Motor neuron (in vitro differentiated cells): ENCODE results near the gene PSG11. TPM values are rescaled to one million over a fixed set of nuclear protein-coding genes. Genes with fewer than 3 reads are reported as not detected.
"Not testable (repeated sequence)": the region's sequence is repeated elsewhere in the genome, so short reads cannot be mapped to it uniquely, and the experiment has no call there.

Experiments
- ATAC-seq, 8 experiments: fragments of 200-7000 bp; cut with Tn5 transposase; replicated peaks in 6 of 8; 2 replicates each; pipeline ENCODE4 v1.8.0; 2021; ENCODE audit warnings: mild to moderate bottlenecking in 8 of 8, moderate library complexity in 8 of 8
- H3K27ac ChIP-seq, 2 donors: fragments of 250-450 bp; sonication (Bioruptor Pico); 2 replicates each; pipeline ENCODE4 v1.9.0; 2021; ENCODE audit warnings: antibody characterized with exemption in 2 of 2, mild to moderate bottlenecking in 2 of 2, moderate library complexity in 1 of 2
- H3K4me1 ChIP-seq, 2 donors: fragments of 250-450 bp; sonication (Bioruptor Pico); replicated peaks in 1 of 2; 2 replicates each; pipeline ENCODE4 v1.6.1; 2021; ENCODE audit warnings: antibody characterized with exemption in 2 of 2, mild to moderate bottlenecking in 2 of 2, moderate library complexity in 1 of 2
- H3K4me3 ChIP-seq, 5 donors: fragments of 250-450 bp; sonication (Bioruptor Pico); 2 replicates each; pipeline ENCODE4 v1.9.0; 2021; ENCODE audit warnings: antibody characterized with exemption in 5 of 5, mild to moderate bottlenecking in 5 of 5, moderate library complexity in 4 of 5
- WGBS, 10 experiments: fragments of 450-650 bp; shearing (Covaris generic); methylation state at CpG; one replicate each; pipeline ENCODE4 v1.0.0; 2022; 5-methylcytosine and 5-hydroxymethylcytosine counted together
- in situ Hi-C, 9 experiments: fragments of 400-800 bp; cut with MboI; loops; one replicate each; pipeline ENCODE4 v1.15.0; 2021; ENCODE audit warnings: low sequenced_read_pairs in 9 of 9, low pct_unique_long_range_greater_than_20kb in 2 of 9; ENCODE audit not compliant: unreplicated experiment in 9 of 9
- total RNA-seq, 8 experiments: library from RNA; unstranded; fragments of 300-600 nt; gene quantifications; 2 replicates each; pipeline versions ENCODE4 v1.2.3 to v1.2.4, GENCODE V29; 2022

Gene PSG11
- 1 to 10 TPM in 1 of 8 experiments, under 1 TPM in 2, not detected in 5; 0.18 to 1.5 (median 0.29) TPM for total RNA-seq

- H3K27ac ChIP-seq, H3K4me1 ChIP-seq, H3K4me3 ChIP-seq, ATAC-seq, in situ Hi-C loops: not testable (repeated sequence)
- WGBS, 10 experiments = 0 to 100% (median 71%) methylated on average over 1 to 3 of the region's 6 CpGs; no CpG with 5 or more reads in 6 of the 10 experiments
Observed at GRCh38 chr19:43026369-43026768, at the start of gene PSG11. PSG11 (minus strand) TSS chr19:43026469; CDS start chr19:43026372, 97 bp downstream.

- H3K27ac ChIP-seq, in situ Hi-C loops, H3K4me1 ChIP-seq, ATAC-seq, H3K4me3 ChIP-seq: not testable (repeated sequence)
- WGBS, 10 experiments = 0 to 80% (median 9%) methylated on average over 1 to 3 of the region's 3 CpGs; no CpG with 5 or more reads in 2 of the 10 experiments
Observed at GRCh38 chr19:43062418-43062817, 36.1 kb upstream of the PSG11 start.

- H3K27ac ChIP-seq, ATAC-seq, H3K4me1 ChIP-seq, in situ Hi-C loops, H3K4me3 ChIP-seq: not testable (repeated sequence)
- WGBS, 10 experiments = 14 to 80% (median 67%) methylated on average over 1 to 2 of the region's 3 CpGs; no CpG with 5 or more reads in 2 of the 10 experiments
Observed at GRCh38 chr19:43061326-43061725, 35.1 kb upstream of the PSG11 start.

GRCh38 chr19:43060254-43060653, 34.0 kb upstream of the PSG11 start:
- in situ Hi-C loops, H3K27ac ChIP-seq, H3K4me3 ChIP-seq, H3K4me1 ChIP-seq, ATAC-seq: not testable (repeated sequence)
- 0 to 7% (median 7%) methylated on average over 2 to 3 of the region's 3 CpGs; no CpG with 5 or more reads in 7 of the 10 experiments for WGBS, 10 experiments

- in situ Hi-C loops, H3K4me3 ChIP-seq, H3K27ac ChIP-seq, ATAC-seq, H3K4me1 ChIP-seq: not testable (repeated sequence)
- 23 to 60% (median 56%) methylated on average over 2 of the region's 2 CpGs; no CpG with 5 or more reads in 7 of the 10 experiments for WGBS, 10 experiments
Observed at GRCh38 chr19:43059482-43059881, 33.2 kb upstream of the PSG11 start.

- 0% methylated on average over 1 of the region's 2 CpGs; no CpG with 5 or more reads in 7 of the 10 experiments for WGBS, 10 experiments
- H3K4me3 ChIP-seq, ATAC-seq, H3K4me1 ChIP-seq, H3K27ac ChIP-seq, in situ Hi-C loops: not testable (repeated sequence)
Observed at GRCh38 chr19:43058440-43058839, 32.2 kb upstream of the PSG11 start.

- H3K4me3 ChIP-seq, in situ Hi-C loops, ATAC-seq, H3K4me1 ChIP-seq, H3K27ac ChIP-seq: not testable (repeated sequence)
- WGBS, 10 experiments = 17 to 100% (median 94%) methylated on average over 1 to 3 of the region's 3 CpGs; no CpG with 5 or more reads in 2 of the 10 experiments
Observed at GRCh38 chr19:43047966-43048365, 21.7 kb upstream of the PSG11 start.

GRCh38 chr19:43046578-43046977, 20.3 kb upstream of the PSG11 start:
- WGBS, 10 experiments = 0 to 50% (median 0%) methylated on average over 1 to 2 of the region's 2 CpGs; no CpG with 5 or more reads in 5 of the 10 experiments
- H3K27ac ChIP-seq, in situ Hi-C loops, ATAC-seq, H3K4me1 ChIP-seq, H3K4me3 ChIP-seq: not testable (repeated sequence)

- H3K4me3 ChIP-seq, in situ Hi-C loops, ATAC-seq, H3K4me1 ChIP-seq, H3K27ac ChIP-seq: not testable (repeated sequence)
- WGBS, 10 experiments = 89% methylated on average over 1 of the region's 1 CpG; no CpG with 5 or more reads in 9 of the 10 experiments
Observed at GRCh38 chr19:43043492-43044180, 17.4 kb upstream of the PSG11 start.

- H3K4me3 ChIP-seq, H3K4me1 ChIP-seq, in situ Hi-C loops, H3K27ac ChIP-seq: not testable (repeated sequence)
- ATAC-seq = peak in 2 of 8 experiments; percentile 18 to 37
- 83% methylated on average over 1 of the region's 2 CpGs; no CpG with 5 or more reads in 9 of the 10 experiments for WGBS, 10 experiments
Observed at GRCh38 chr19:43031645-43032044, 5.4 kb upstream of the PSG11 start.

GRCh38 chr19:43028866-43029265, 2.6 kb upstream of the PSG11 start:
- no peak overlapping the region for H3K27ac ChIP-seq
- H3K4me1 ChIP-seq = no peaks in the 10 kb centered on the region
- 25 to 83% (median 58%) methylated on average over 2 to 4 of the region's 4 CpGs; no CpG with 5 or more reads in 6 of the 10 experiments for WGBS, 10 experiments
- in situ Hi-C loops = no loop called here
- no peak overlapping the region for H3K4me3 ChIP-seq
- no peak for ATAC-seq

- WGBS, 10 experiments = 0 to 57% methylated on average over 1 to 2 of the region's 10 CpGs; no CpG with 5 or more reads in 8 of the 10 experiments
- ATAC-seq = not testable (repeated sequence)
Observed at GRCh38 chr19:43027985-43028384, 1.7 kb upstream of the PSG11 start.

GRCh38 chr19:43027061-43027460, 792 bp upstream of the PSG11 start:
- H3K4me1 ChIP-seq, in situ Hi-C loops, H3K4me3 ChIP-seq, ATAC-seq, H3K27ac ChIP-seq: not testable (repeated sequence)
- 66 to 100% (median 80%) methylated on average over 1 to 4 of the region's 8 CpGs; no CpG with 5 or more reads in 6 of the 10 experiments for WGBS, 10 experiments

More at GRCh38 chr19:43027985-43028384, 1.7 kb upstream of the PSG11 start:
- H3K27ac ChIP-seq, H3K4me1 ChIP-seq, H3K4me3 ChIP-seq, in situ Hi-C loops: not testable (repeated sequence)
